Loucy (cell line): ENCODE measurements around the gene SMCHD1.
"Not testable (repeated sequence)": the region's sequence is repeated elsewhere in the genome, so short reads cannot be mapped to it uniquely, and the experiment has no call there.

Source experiments
- CTCF ChIP-seq: fragments of 200-600 bp; sonication (generic); conservative IDR thresholded peaks from 2 replicates; pipeline ENCODE4 v1.5.1; 2014; ENCODE audit warnings: mild to moderate bottlenecking, antibody characterized with exemption, low read length
- EZH2phosphoT487 ChIP-seq: fragments of 200-600 bp; IDR thresholded peaks from 2 replicates; pipeline ENCODE4 v1.6.1; 2018; ENCODE audit warnings: antibody characterized with exemption, mild to moderate bottlenecking, moderate library complexity, borderline replicate concordance

DNA sequence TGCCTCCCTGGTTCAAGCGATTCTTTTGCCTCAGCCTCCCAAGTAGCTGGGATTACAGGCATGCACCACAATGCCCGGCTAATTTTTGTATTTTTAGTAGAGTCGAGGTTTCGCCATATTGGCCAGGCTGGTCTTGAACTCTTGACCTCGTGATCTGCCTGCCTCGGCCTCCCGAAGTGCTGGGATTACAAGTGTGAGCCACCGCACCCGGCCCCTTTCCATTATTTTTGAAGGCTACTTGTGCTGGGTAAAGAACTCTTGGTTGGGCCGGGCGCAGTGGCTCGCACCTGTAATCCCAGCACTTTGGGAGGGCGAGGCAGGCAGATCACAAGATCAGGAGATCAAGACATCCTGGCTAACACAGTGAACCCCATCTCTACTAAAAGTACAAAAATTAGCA lies 23.4 kb downstream of the SMCHD1 start:
- TF ChIP-seq CTCF, EZH2phosphoT487: not testable (repeated sequence)
